GM10847 (cell line): ENCODE data around the gene COPB1.

Experiments
- POLR2A ChIP-seq: IDR thresholded peaks from 2 replicates; pipeline ENCODE4 v1.6.1; 2011; ENCODE audit not compliant: insufficient read length; ENCODE audit errors: extremely low read depth

The COPB1 gene

GRCh38 chr11:14420223-14420622 lies 79.4 kb downstream of the COPB1 start:
- no peak for TF ChIP-seq POLR2A

- TF ChIP-seq POLR2A, result no peak
Measured at GRCh38 chr11:14418801-14419417, 80.7 kb downstream of the COPB1 start.

- TF ChIP-seq POLR2A, result no peak
Measured at GRCh38 chr11:14417617-14418374, 81.8 kb downstream of the COPB1 start.

GRCh38 chr11:14417186-14417585 lies 82.4 kb downstream of the COPB1 start:
- TF ChIP-seq POLR2A, result no peak

GRCh38 chr11:14414470-14415461 lies 84.8 kb downstream of the COPB1 start:
- no peak for TF ChIP-seq POLR2A

- TF ChIP-seq POLR2A, result no peak
Measured at GRCh38 chr11:14413307-14414069, 86.1 kb downstream of the COPB1 start.

GRCh38 chr11:14411818-14412217 lies 87.8 kb downstream of the COPB1 start:
- no peak for TF ChIP-seq POLR2A

GRCh38 chr11:14409891-14410290 lies 89.7 kb downstream of the COPB1 start:
- TF ChIP-seq POLR2A, result no peak

- TF ChIP-seq POLR2A, result no peak
Measured at GRCh38 chr11:14408612-14409011, 91.0 kb downstream of the COPB1 start.
